Ovary (tissue), 9 donors: ENCODE results near the gene SRGAP3. TPM values are rescaled to one million over a fixed set of nuclear protein-coding genes. Genes with fewer than 3 reads are reported as not detected.

Source experiments
- DNase-seq, 5 donors: peaks; one replicate each; pipeline ENCODE4 v3.0.0-alpha.2; 2019 to 2020
- H3K27ac ChIP-seq, 2 donors: fragments of 200-600 bp; one replicate each; pipeline versions ENCODE4 v1.5.1 to v1.8.0; 2019 to 2022
- H3K27me3 ChIP-seq: fragments of 200-600 bp; one replicate; pipeline ENCODE4 v1.8.0; 2022
- H3K36me3 ChIP-seq: fragments of 200-600 bp; sonication (generic); one replicate; pipeline ENCODE4 v1.5.1; 2019
- H3K4me1 ChIP-seq: one replicate; pipeline ENCODE4 v1.8.1; 2013; ENCODE audit warnings: mild to moderate bottlenecking, moderate library complexity; ENCODE audit not compliant: insufficient read depth
- H3K4me3 ChIP-seq: fragments of 200-600 bp; sonication (generic); one replicate; pipeline ENCODE4 v1.5.1; 2017
- H3K9me3 ChIP-seq, 2 donors: fragments of 200-600 bp in 1 of 2; sonication (generic) in 1 of 2; one replicate each; pipeline versions ENCODE4 v1.5.1 to v1.8.1; 2013 to 2019; ENCODE audit warnings: mild to moderate bottlenecking in 1 of 2, moderate library complexity in 1 of 2
- EP300 ChIP-seq: sonication (generic); formaldehyde crosslinking; IDR thresholded peaks from one replicate; pipeline ENCODE4 v1.6.1; 2017; ENCODE audit warnings: antibody characterized with exemption
- POLR2A ChIP-seq: fragments of 450-650 bp; IDR thresholded peaks from one replicate; pipeline ENCODE4 v1.6.1; 2017; ENCODE audit warnings: antibody characterized with exemption, mild to moderate bottlenecking, moderate library complexity
- WGBS, 3 donors: extraction: QIAGEN DNeasy Blood & Tissue Kit in 1 of 3; methylation state at CpG; one replicate each; pipeline versions ENCODE4 v1.1.5 to v1.1.7; 2013 to 2017; 5-methylcytosine and 5-hydroxymethylcytosine counted together
- intact Hi-C, 4 donors: fragments of 100-400 bp; cut with DNase I; formaldehyde crosslinking; loops; one replicate each; pipeline versions ENCODE4 v1.11.0 to v1.15.1; 2022 to 2023
- polyA plus RNA-seq, 2 donors: library from polyadenylated mRNA; stranded (reverse); fragments of 200-250 nt in 1 of 2; fragments of 350-450 nt in 1 of 2; fragmentation: Illumina TruSeq in 1 of 2; extraction: RNeasy Lipid Tissue Mini Kit (QIAGEN cat#74804) in 1 of 2; gene quantifications; one replicate each; pipeline ENCODE4 v1.2.3, GENCODE V29; 2013 to 2014
- total RNA-seq, 7 donors: library from RNA; depleted of rRNA in 2 of 7; stranded (reverse); fragments of >200 nt in 2 of 7; fragmentation: NEBNext Ultra II Directional in 3 of 7; extraction: Animal tissue kit (Norgen Biotek cat#: 25700) in 3 of 7; gene quantifications; one replicate each; pipeline versions ENCODE4 v1.1.0 to v1.2.4, GENCODE V29; 2016 to 2023
- TF ChIP-seq, protein P1 (sequence below), 3 donors: fragments of 450-650 bp in 2 of 3; fragments of 200-600 bp in 1 of 3; IDR thresholded peaks; one replicate each; pipeline versions ENCODE4 v1.5.1 to v1.8.0; 2016 to 2022; ENCODE audit warnings: antibody characterized with exemption in 3 of 3, mild to moderate bottlenecking in 1 of 3
- donor health status: DM: no; HTN: no; CAD: no; lungs with moderate emphysema.
- donor health status: DM: no; HTN: no; CAD: no.
- donor health status: Bipolar disorder and iron deficiency.
- donor health status: DM: yes; HTN: yes; CAD: no.
- donor health status: DM: no; HTN: no; CAD: no.
- donor health status: DM: yes; HTN: yes; CAD: no.

The SRGAP3 gene
- total and polyA plus RNA-seq, 9 donors: 2.1 to 36.8 (median 13.1) TPM

DNA sequence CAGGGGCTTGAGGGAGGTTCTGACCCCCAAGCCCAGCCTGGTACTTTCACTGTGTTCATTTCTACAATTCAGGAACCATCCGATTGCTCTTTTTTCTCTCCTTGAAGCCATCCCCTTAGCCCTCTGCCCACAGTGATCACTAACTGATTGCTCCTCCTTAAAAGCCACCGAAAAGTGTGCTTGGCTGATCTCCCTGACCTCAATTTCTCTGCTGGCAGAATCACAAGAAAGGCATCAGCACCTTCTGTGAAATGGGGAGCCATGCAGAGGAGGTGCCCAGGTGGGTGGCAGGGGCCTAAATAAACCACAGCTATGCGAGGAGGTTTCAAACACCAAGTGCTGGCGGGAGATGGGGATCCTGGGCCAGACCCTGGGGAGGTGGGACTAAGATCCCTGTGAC, 56.2 kb downstream of the SRGAP3 start:
- TF ChIP-seq POLR2A: no peak
- no peak for TF ChIP-seq EP300
- TF ChIP-seq, protein P1, sequence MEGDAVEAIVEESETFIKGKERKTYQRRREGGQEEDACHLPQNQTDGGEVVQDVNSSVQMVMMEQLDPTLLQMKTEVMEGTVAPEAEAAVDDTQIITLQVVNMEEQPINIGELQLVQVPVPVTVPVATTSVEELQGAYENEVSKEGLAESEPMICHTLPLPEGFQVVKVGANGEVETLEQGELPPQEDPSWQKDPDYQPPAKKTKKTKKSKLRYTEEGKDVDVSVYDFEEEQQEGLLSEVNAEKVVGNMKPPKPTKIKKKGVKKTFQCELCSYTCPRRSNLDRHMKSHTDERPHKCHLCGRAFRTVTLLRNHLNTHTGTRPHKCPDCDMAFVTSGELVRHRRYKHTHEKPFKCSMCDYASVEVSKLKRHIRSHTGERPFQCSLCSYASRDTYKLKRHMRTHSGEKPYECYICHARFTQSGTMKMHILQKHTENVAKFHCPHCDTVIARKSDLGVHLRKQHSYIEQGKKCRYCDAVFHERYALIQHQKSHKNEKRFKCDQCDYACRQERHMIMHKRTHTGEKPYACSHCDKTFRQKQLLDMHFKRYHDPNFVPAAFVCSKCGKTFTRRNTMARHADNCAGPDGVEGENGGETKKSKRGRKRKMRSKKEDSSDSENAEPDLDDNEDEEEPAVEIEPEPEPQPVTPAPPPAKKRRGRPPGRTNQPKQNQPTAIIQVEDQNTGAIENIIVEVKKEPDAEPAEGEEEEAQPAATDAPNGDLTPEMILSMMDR (IDR thresholded peaks at IDR 0.05): no peak
- H3K36me3 ChIP-seq: no peaks in the 10 kb centered on the region
- no peaks in the 10 kb centered on the region for H3K4me1 ChIP-seq
- no peak overlapping the region for H3K4me3 ChIP-seq
- no peak for DNase-seq
- 90 to 94% (median 90%) methylated on average over 4 of the region's 4 CpGs for WGBS, 3 donors
- no peaks in the 10 kb centered on the region for H3K27me3 ChIP-seq
- no peak overlapping the region for H3K27ac ChIP-seq
- no peaks in the 10 kb centered on the region for H3K9me3 ChIP-seq
- intact Hi-C loops: no loop called here

DNA sequence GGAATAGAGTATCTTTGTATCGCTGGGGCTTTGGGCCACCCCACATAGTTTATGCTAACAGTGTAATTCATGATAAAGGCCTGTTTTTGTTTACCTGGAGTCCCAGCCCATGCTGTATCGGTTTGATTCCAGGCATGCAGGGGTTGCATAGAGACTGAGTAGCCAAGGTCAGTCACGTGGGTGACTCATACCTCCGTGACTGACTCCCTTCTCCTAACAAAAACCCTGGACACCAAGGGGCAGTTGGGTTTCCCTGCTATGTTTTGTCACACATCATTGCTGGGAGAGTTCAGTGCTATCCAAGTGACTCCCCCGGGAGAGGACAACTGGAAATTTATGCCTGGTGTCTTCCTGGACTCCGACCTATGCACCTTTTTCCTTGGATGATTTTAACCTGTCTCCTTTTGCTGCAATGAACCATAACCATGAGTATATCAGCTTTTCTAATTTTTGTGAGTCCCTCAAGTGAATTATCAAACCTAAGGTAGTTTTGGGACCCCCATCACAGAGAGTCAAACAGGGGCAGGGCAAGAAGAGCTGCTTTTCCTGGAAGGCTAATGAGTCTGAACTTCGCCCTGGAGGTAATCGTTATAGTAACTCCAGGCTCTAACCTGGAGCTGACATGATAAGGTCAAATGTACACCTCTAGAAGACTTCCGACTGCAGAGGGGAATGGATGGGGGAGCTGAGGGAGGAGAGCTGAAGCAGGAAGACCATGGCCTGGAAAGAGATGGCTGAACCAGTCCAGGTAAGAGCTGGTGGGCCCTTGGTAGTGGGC, 57.0 kb downstream of the SRGAP3 start:
- H3K4me3 ChIP-seq: no peak overlapping the region
- no peaks in the 10 kb centered on the region for H3K27me3 ChIP-seq
- WGBS, 3 donors: 63 to 67% (median 67%) methylated on average over 9 of the region's 9 CpGs
- no peaks in the 10 kb centered on the region for H3K4me1 ChIP-seq
- TF ChIP-seq, protein P1 (IDR thresholded peaks at IDR 0.05): no peak
- no peaks in the 10 kb centered on the region for H3K36me3 ChIP-seq
- no peak for DNase-seq
- no peaks in the 10 kb centered on the region for H3K9me3 ChIP-seq
- intact Hi-C loops: no loop called here
- no peak overlapping the region for H3K27ac ChIP-seq

DNA sequence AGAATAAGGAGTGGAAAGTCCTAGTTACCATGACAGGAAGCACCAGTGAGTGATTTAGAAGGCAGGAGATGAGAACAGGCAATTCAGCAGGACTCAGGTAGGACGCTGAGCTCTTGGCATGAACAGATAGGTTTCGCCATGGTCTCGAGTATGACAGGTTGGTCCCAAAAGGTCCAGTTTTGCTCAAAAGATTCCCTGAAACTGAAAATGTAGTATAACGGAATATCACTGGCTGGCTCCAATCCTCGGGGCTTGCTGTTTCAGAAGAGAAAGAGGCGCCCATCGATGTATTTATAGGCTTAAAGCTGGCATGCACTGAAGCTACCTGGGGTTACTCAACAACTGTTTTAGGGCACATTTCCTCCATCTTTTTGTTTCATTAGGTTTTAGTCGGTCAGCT, 59.2 kb downstream of the SRGAP3 start:
- Histone ChIP-seq H3K4me3 (no peak overlapping the region), H3K36me3 (no peaks in the 10 kb centered on the region), H3K9me3 (no peaks in the 10 kb centered on the region), H3K27me3 (no peaks in the 10 kb centered on the region), H3K4me1 (no peaks in the 10 kb centered on the region), H3K27ac (no peak overlapping the region)
- intact Hi-C loops: no loop called here
- WGBS, 3 donors: 91 to 94% (median 94%) methylated on average over 8 of the region's 8 CpGs
- no peak for DNase-seq
- TF ChIP-seq, protein P1 (IDR thresholded peaks at IDR 0.05): no peak
- no peak for TF ChIP-seq POLR2A
- no peak for TF ChIP-seq EP300

DNA sequence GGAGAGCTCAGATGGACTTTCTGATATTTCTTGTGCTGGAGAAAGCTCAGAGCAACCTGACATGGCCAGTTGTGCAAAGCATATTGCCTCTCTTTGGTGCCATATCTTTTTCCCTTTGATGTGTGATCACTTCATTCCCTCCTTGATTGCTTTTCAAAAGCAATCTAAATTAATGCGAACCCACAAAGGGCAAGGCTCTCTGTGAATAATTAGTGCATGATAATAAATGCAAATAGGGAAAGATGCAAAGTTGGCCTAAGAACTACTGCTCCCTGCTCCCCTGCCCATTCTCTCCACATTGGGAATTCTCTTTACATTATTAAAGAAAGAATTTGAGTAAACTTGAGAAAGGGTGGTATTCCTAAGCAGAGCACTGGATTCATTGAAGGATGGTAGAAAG, 60.9 kb downstream of the SRGAP3 start:
- Histone ChIP-seq H3K4me1 (no peaks in the 10 kb centered on the region), H3K27ac (no peak overlapping the region), H3K4me3 (no peak overlapping the region), H3K36me3 (no peaks in the 10 kb centered on the region), H3K9me3 (no peaks in the 10 kb centered on the region), H3K27me3 (no peaks in the 10 kb centered on the region)
- intact Hi-C loops: no loop called here
- DNase-seq: no peak
- 97 to 100% (median 98%) methylated on average over 1 of the region's 1 CpG for WGBS, 3 donors
- TF ChIP-seq, protein P1 (IDR thresholded peaks at IDR 0.05): no peak
- TF ChIP-seq EP300: no peak
- no peak for TF ChIP-seq POLR2A
